SU-DHL-6 (cell line): ENCODE results near the gene CYP11A1.

Experiments
- CTCF ChIP-seq: fragments of 200-600 bp; sonication (generic); IDR thresholded peaks from one replicate; pipeline ENCODE4 v1.5.1; 2017; ENCODE audit warnings: antibody characterized with exemption, mild to moderate bottlenecking, low read length, moderate library complexity; ENCODE audit not compliant: insufficient read depth, poor library complexity, severe bottlenecking
- EZH2phosphoT487 ChIP-seq: fragments of 200-600 bp; sonication (generic), shearing (Covaris generic); conservative IDR thresholded peaks from 2 replicates; pipeline ENCODE4 v1.6.1; 2018; ENCODE audit warnings: mild to moderate bottlenecking, antibody characterized with exemption, low read length, moderate library complexity, mixed read lengths

- TF ChIP-seq CTCF (no peak), EZH2phosphoT487 (no peak)
Observed at GRCh38 chr15:74347757-74348250, 19.6 kb downstream of the CYP11A1 start.
